Subcutaneous preadipocyte (primary cell): ENCODE data around the gene CA5B. TPM values are rescaled to one million over a fixed set of nuclear protein-coding genes. Genes with fewer than 3 reads are reported as not detected.

ENCODE experiments used
- small RNA-seq: library from RNA; depleted of rRNA; stranded (forward); fragments of <200 nt; gene quantifications from one replicate; pipeline ENCODE3, GENCODE V24; 2012
- total RNA-seq: library from RNA; depleted of rRNA; stranded (reverse); fragments of >200 nt; gene quantifications from 2 replicates; pipeline ENCODE4 v1.2.3, GENCODE V29; 2012

CA5B gene
- 9.2 and 14.0 TPM in 2 replicates for total RNA-seq

GRCh38 chrX:15737959-15738902, at the start of gene CA5B:
TSS of gene CA5B (plus strand) at chrX:15738270. CDS start at chrX:15750024, 11,754 bp downstream.

GRCh38 chrX:15789979-15790768, 52.1 kb downstream of the CA5B start, which contains the start of gene ZRSR2:
TSS of gene ZRSR2 (plus strand) at chrX:15790484. CDS start at chrX:15790496, 12 bp downstream.

Small RNAs within 50 kb of the gene (small RNA-seq; reads per million reads assigned to genes)
- gene RF00409: not detected

Other genes starting within 250 kb of the CA5B start
- gene PIR, start 244.9 kb upstream of the CA5B start, total RNA-seq: 11.9 and 12.1 TPM in 2 replicates
- not detected in 2 replicates for gene BMX, start 237.5 kb upstream of the CA5B start, total RNA-seq
- under 0.01 TPM in 1 of 2 replicates, not detected in the other for gene ACE2, start 137.3 kb upstream of the CA5B start, total RNA-seq
- 0.20 and 0.37 TPM in 2 replicates for gene CLTRN, start 73.5 kb upstream of the CA5B start, total RNA-seq
- 3.1 and 3.3 TPM in 2 replicates for gene ZRSR2, start 52.2 kb downstream of the CA5B start, total RNA-seq
- gene AP1S2, start 116.5 kb downstream of the CA5B start, total RNA-seq: 16.8 and 17.6 TPM in 2 replicates